Vagina (tissue), 2 donors: ENCODE results near the gene SRGAP2B.
"Not testable (repeated sequence)": the region's sequence is repeated elsewhere in the genome, so short reads cannot be mapped to it uniquely, and the experiment has no call there.

Experiments
- CTCF ChIP-seq, 3 experiments: fragments of 450-650 bp in 2 of 3; fragments of 200-600 bp in 1 of 3; sonication (generic) in 1 of 3; IDR thresholded peaks; one replicate each; pipeline ENCODE4 v1.5.1; 2017 to 2019; ENCODE audit warnings: antibody characterized with exemption in 3 of 3, mild to moderate bottlenecking in 2 of 3, moderate library complexity in 2 of 3
- POLR2A ChIP-seq, 2 donors: fragments of 450-650 bp; IDR thresholded peaks; one replicate each; pipeline ENCODE4 v1.6.1; 2017; ENCODE audit warnings: antibody characterized with exemption in 2 of 2, mild to moderate bottlenecking in 2 of 2, moderate library complexity in 2 of 2
- POLR2AphosphoS5 ChIP-seq, 2 donors: sonication (generic); formaldehyde crosslinking; IDR thresholded peaks; one replicate each; pipeline ENCODE4 v1.9.0; 2017; ENCODE audit warnings: antibody characterized with exemption in 2 of 2, mild to moderate bottlenecking in 2 of 2, low read depth in 1 of 2; ENCODE audit not compliant: insufficient read depth in 1 of 2

GRCh38 chr1:145125112-145125511, 30.0 kb upstream of the SRGAP2B start:
- TF ChIP-seq CTCF (IDR thresholded peaks at IDR 0.05); POLR2A (IDR thresholded peaks at IDR 0.05); POLR2AphosphoS5 (IDR thresholded peaks at IDR 0.05; ENCODE audit: insufficient read depth in 1 of 2, low read depth in 1 of 2): not testable (repeated sequence)
